ENCODE results near the gene DCLK2.

DCLK2 gene

GRCh38 chr4:150238591-150238990, 160.3 kb downstream of the DCLK2 start:
- DNase-seq (ENCODE audit: low read depth in 2 of 2) = no peak

GRCh38 chr4:150240011-150240410, 161.8 kb downstream of the DCLK2 start:
- no peak for DNase-seq (ENCODE audit: low read depth in 2 of 2)

DNA sequence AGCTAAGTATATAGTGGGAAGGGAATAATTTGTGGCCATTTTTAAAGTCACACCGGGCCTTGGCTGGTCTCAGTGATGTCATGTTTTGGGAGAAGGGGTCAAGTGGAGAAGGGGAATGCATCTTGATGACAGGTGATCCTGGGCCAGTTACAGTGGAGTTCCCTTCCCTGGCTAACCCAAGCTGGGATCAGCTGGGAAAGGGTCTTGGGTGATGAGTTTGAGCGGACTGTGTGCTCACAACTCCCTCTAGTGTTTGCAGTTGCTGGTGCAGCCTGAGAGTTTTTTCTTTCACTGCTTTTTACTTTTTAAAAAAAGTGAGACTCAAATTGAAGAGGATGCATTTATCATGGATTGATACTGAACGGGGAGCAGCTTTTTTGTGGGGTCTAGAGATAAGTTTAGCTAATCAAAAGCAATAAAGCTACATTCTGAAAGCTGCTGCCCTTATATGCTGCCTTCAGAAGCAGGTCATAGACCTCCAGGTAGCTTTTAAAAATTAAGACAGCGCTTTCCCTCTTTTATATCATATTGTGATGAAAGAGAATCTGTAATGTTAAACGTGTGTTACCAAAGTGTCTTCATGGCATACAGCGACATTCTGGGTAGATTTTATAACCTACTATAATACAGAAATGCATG, 164.7 kb downstream of the DCLK2 start:
- DNase-seq (ENCODE audit: low read depth in 2 of 2) = no peak

GRCh38 chr4:150243932-150244331, 165.7 kb downstream of the DCLK2 start:
- DNase-seq (ENCODE audit: low read depth in 2 of 2) = no peak

GRCh38 chr4:150244600-150244999, 166.4 kb downstream of the DCLK2 start:
- no peak for DNase-seq (ENCODE audit: low read depth in 2 of 2)

- no peak for DNase-seq (ENCODE audit: low read depth in 2 of 2)
Measured at GRCh38 chr4:150247184-150247583, 168.9 kb downstream of the DCLK2 start.

GRCh38 chr4:150248181-150248580, 169.9 kb downstream of the DCLK2 start:
- no peak for DNase-seq (ENCODE audit: low read depth in 2 of 2)

- no peak for DNase-seq (ENCODE audit: low read depth in 2 of 2)
Measured at GRCh38 chr4:150250293-150250997, 172.2 kb downstream of the DCLK2 start.

DNA sequence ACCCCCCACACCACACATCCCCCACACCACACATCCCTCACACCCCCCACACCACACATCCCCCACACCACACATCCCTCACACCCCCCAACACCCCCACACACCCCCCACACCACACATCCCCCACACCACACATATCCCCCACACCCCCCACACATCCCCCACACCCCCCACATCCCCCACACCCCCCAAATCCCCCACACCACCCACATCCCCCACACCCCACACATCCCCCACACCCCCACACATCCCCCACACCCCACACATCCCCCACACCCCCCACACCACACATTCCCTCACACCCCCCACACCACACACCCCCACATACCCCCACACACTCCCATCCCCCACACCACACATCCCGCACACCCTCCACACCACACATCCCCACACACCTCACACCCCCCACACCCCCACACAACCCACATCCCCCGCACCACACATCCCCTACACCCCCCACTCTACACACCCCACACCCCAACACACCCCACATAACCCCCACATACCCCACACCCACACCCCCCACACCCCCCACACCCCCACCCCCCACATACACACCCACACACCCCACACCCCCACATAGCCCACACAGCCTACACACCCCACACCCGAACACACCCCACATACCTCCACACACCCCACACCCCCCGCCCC, 172.9 kb downstream of the DCLK2 start:
- DNase-seq (ENCODE audit: low read depth in 2 of 2) = no peak

DNA sequence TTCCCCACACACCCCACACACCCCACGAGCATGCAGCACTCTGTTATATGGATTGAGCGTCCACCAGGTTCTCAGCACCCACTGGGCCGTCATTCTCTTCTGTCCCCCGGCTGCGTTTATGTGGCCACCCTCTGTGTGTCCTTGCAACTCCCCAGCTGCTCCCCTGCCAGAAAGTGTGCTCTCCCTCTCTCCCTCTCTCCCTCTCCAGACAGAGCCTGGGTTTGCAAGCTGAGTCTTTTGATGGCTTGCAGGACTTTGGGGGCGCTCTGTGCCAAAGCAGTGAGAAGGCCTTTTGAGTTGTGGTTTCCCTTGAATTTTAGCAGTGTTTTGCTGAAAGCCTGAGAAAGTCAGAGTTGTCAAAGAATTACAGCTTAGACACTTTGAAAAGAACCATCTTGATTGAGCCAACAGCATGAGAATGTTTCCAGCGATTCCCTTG, 173.5 kb downstream of the DCLK2 start:
- DNase-seq (ENCODE audit: low read depth in 2 of 2) = no peak

GRCh38 chr4:150252306-150252705, 174.1 kb downstream of the DCLK2 start:
- DNase-seq (ENCODE audit: low read depth in 2 of 2) = no peak

DNA sequence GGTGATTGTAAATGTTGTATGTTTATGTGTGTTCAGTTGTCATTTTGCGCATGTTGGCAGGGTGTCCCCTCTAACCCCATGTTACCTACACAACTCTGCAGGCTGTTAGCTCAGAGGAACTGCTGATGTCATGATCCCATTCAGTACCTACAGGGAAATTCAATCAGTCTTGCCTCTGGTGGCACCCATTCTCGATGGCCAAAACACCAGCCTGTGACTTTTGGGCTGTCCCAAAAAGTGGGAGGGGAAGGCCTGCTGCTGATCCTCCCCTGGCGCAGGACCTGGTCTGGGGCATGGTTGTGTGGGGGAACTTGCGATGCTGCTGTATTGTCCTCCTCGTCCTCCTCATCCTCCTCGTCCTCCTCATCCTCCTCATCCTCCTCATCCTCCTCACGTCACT, 174.5 kb downstream of the DCLK2 start:
- no peak for DNase-seq (ENCODE audit: low read depth in 2 of 2)

DNA sequence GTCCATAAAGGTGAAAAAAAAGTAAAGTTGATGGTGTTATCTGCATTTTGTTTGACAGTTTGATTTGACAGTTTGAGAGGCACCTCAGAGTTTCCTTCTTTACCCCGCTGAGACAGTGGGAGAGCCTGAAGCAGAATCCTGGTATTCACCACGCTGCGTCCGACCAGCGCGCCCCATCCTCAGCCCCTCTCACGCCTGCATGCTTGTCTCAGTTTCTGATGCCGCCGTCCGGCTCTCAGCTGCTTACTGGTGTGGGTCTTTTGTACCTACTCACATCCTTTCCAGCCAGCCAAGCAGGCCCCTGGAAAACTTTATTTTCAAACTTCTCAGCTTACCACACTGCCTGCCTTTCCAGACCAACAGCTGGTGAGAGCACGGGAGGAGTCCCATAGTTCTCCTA, 175.2 kb downstream of the DCLK2 start:
- no peak for DNase-seq (ENCODE audit: low read depth in 2 of 2)

DNA sequence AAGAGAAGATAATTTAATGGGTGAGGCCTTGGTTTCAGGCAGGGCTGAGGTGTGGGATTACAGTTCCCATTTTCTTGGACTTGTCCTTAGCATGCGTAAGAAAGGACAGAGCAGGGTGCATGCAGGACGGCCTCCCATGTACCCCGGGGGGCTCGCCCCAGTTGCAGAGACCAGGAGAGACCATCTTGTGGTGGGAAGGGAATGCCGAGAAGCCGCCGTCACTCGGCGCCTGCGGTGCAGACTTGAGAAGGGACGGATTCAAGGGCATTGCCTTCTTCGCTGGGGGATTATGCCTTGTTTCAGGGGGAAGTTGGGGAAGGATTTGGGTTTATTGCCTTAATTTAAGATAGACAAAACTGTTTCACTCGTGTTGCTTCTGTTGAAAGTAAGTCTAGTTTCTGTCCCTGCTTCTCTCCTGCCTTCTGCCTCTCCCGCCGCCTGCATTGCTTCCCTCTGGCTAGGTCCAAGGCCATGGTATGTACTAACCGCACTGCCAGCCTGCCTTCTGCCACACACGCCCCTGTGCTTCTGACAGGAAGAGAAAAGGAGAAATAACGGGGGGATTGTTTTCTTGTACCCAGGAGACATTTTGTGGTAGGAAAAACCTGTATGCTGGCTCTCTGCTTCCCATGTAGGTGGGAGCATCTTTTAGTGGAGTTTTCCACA, 175.9 kb downstream of the DCLK2 start:
- no peak for DNase-seq (ENCODE audit: low read depth in 2 of 2)

- no peak for DNase-seq (ENCODE audit: low read depth in 2 of 2)
Measured at GRCh38 chr4:150255610-150256224, 177.5 kb downstream of the DCLK2 start.

DNA sequence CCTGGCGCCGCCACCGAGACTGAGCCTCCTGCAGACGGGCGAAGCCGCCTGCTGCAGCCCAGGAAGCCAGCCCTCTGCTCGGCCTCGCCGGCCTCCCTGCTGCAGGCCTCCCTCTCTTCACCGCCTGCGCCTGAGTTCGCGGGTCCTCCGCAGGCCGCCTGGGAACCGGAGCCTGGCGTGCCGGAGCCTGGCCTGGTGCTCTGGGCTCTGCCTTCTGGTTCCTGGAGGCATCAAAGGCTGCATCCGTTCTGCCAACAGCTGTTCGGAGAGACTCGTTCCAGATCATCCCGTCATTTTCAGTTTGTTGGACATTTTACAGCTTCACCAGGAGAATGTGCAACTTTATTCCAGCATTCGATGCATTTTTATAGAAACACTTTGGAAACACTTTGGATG, 178.0 kb downstream of the DCLK2 start:
- DNase-seq (ENCODE audit: low read depth in 2 of 2) = no peak

- no peak for DNase-seq (ENCODE audit: low read depth in 2 of 2)
Measured at GRCh38 chr4:150256841-150257730, 178.8 kb downstream of the DCLK2 start.

DNA sequence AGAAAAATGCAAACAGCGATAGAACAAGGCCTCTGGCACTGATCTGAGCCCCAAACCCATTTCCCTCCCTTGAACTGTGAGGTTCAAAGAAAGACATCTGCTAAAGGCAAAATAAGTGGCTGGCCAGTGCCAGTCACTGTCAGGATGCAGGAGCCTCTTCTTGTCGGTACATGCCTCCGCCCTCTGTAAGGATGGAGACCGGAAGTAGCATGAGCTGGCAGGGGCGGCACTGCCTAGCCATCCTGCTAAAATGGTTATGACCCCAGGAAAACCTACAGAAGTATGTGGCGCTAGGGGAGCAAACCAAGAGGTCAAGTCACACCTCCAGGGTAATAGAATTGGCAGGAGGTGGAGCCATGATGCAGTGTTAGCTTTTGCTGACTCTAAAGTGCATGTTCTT, 180.3 kb downstream of the DCLK2 start:
- DNase-seq (ENCODE audit: low read depth in 2 of 2) = no peak

GRCh38 chr4:150259861-150260567, 181.8 kb downstream of the DCLK2 start:
- no peak for DNase-seq (ENCODE audit: low read depth in 2 of 2)

- DNase-seq (ENCODE audit: low read depth in 2 of 2) = no peak
Measured at GRCh38 chr4:150261571-150261970, 183.3 kb downstream of the DCLK2 start.
